Panc1 (cell line): ENCODE results near the gene LIPN. TPM values are rescaled to one million over a fixed set of nuclear protein-coding genes. Genes with fewer than 3 reads are reported as not detected.

Experiments
- ATAC-seq: fragments of 200-7000 bp; cut with Tn5 transposase; 2 replicates; pipeline ENCODE4 v1.9.1; 2020; ENCODE audit warnings: mild to moderate bottlenecking, moderate library complexity
- BruUV-seq: library from RNA; stranded (reverse); fragments of 400-500 nt; replicated peaks from 2 replicates; lab custom pipeline; 2021; lab: Mats Ljungman, UMichigan
- CTCF ChIA-PET: fragments of 300-600 bp; sonication (Branson Sonifier 250); formaldehyde crosslinking; loops from one replicate; lab custom pipeline; 2022; ENCODE audit warnings: antibody characterized with exemption; lab: Charles Lee
- POLR2A ChIA-PET: fragments of 300-600 bp; sonication (Branson Sonifier 250); formaldehyde crosslinking; loops from one replicate; lab custom pipeline; 2022; ENCODE audit warnings: antibody characterized with exemption; lab: Charles Lee
- DNase-seq: peaks from one replicate; pipeline ENCODE4 v3.0.0-alpha.2; 2010; ENCODE audit warnings: low read depth, low spot score
- H3K27ac ChIP-seq: 2 replicates; pipeline ENCODE4 v1.5.1; 2011; ENCODE audit warnings: mild to moderate bottlenecking, low read length, inconsistent platforms
- H3K27me3 ChIP-seq: fragments of 200-500 bp; sonication (Bioruptor generic); 2 replicates; pipeline ENCODE4 v1.6.0; 2014; ENCODE audit warnings: low read length, inconsistent platforms; ENCODE audit not compliant: control insufficient read depth, insufficient read depth
- H3K36me3 ChIP-seq: fragments of 200-500 bp; sonication (Bioruptor generic); 2 replicates; pipeline ENCODE4 v1.5.1; 2014; ENCODE audit warnings: inconsistent platforms, mild to moderate bottlenecking, low read length, moderate library complexity; ENCODE audit not compliant: control insufficient read depth, insufficient read depth
- H3K4me1 ChIP-seq: 2 replicates; pipeline ENCODE4 v1.5.1; 2011; ENCODE audit warnings: inconsistent platforms, mild to moderate bottlenecking, low read length, moderate library complexity; ENCODE audit not compliant: control insufficient read depth, insufficient read depth
- H3K4me3 ChIP-seq, 2 experiments: 2 replicates each; pipeline ENCODE4 v1.5.1; 2011 to 2012; ENCODE audit warnings: low read depth in 2 of 2, low read length in 2 of 2, mild to moderate bottlenecking in 2 of 2, inconsistent platforms in 1 of 2, moderate library complexity in 1 of 2
- H3K9me3 ChIP-seq: fragments of 200-500 bp; sonication (Bioruptor generic); 2 replicates; pipeline ENCODE4 v1.5.1; 2014; ENCODE audit warnings: low read depth, mild to moderate bottlenecking, inconsistent platforms, low read length, moderate library complexity; ENCODE audit not compliant: control insufficient read depth, insufficient read depth
- CTCF ChIP-seq: fragments of 450-650 bp; IDR thresholded peaks from 2 replicates; pipeline ENCODE4 v1.5.1; 2017; ENCODE audit warnings: mild to moderate bottlenecking
- POLR2AphosphoS5 ChIP-seq: IDR thresholded peaks from 2 replicates; pipeline ENCODE4 v1.6.1; 2012; ENCODE audit warnings: mild to moderate bottlenecking, low read depth, low read length, moderate library complexity
- REST ChIP-seq, 2 experiments: IDR thresholded peaks; 2 replicates each; pipeline ENCODE4 v1.6.1; 2011 to 2012; ENCODE audit warnings: low read depth in 2 of 2, control low read depth in 1 of 2, low read length in 1 of 2, mild to moderate bottlenecking in 1 of 2, moderate library complexity in 1 of 2; ENCODE audit not compliant: insufficient read depth in 1 of 2
- SIN3A ChIP-seq: IDR thresholded peaks from 2 replicates; pipeline ENCODE4 v1.6.1; 2012; ENCODE audit warnings: low read depth, mild to moderate bottlenecking, low read length, moderate library complexity, borderline replicate concordance; ENCODE audit not compliant: insufficient read depth
- TCF7L2 ChIP-seq: IDR thresholded peaks from 2 replicates; pipeline ENCODE4 v1.6.1; 2011; ENCODE audit warnings: mild to moderate bottlenecking, low read depth, low read length, inconsistent platforms
- in situ Hi-C: cut with HindIII; loops from 2 replicates; pipeline ENCODE4 v1.10.0; 2016; ENCODE audit warnings: low sequenced_read_pairs, low pct_unique_long_range_greater_than_20kb
- intact Hi-C: fragments of 100-400 bp; cut with micrococcal nuclease; formaldehyde crosslinking; loops from one replicate; pipeline ENCODE4 v1.10.0; 2022; ENCODE audit not compliant: unreplicated experiment
- total RNA-seq: library from RNA; stranded (reverse); gene quantifications from one replicate; pipeline ENCODE4 v1.2.1, GENCODE V29; 2021; ENCODE audit not compliant: unreplicated experiment

The LIPN gene
- total RNA-seq, 1 experiment from 2014 or later: not detected

GRCh38 chr10:88800152-88801125 is 40.6 kb downstream of the LIPN start:
- no peaks in the 10 kb centered on the region for H3K4me1 ChIP-seq
- no peaks in the 10 kb centered on the region for H3K27me3 ChIP-seq
- TF ChIP-seq SIN3A: no peak
- TF ChIP-seq TCF7L2: no peak
- no peak for TF ChIP-seq REST (IDR thresholded peaks at IDR 0.05; ENCODE audit: insufficient read depth in 1 of 2, low read depth in 2 of 2, low read length in 1 of 2)
- TF ChIP-seq CTCF: no peak
- TF ChIP-seq POLR2AphosphoS5: no peak
- in situ Hi-C loops (no loop called here), intact Hi-C loops (no loop called here)
- ChIA-PET CTCF (no interaction called here), POLR2A (no interaction called here)
- H3K4me3 ChIP-seq: no peak overlapping the region
- H3K9me3 ChIP-seq: no peaks in the 10 kb centered on the region
- no peaks in the 10 kb centered on the region for H3K36me3 ChIP-seq
- DNase-seq (no peak), ATAC-seq (no peak)
- no peak overlapping the region for H3K27ac ChIP-seq
- no TSS peak for BruUV-seq

GRCh38 chr10:88802523-88803285 is 42.9 kb downstream of the LIPN start, which contains the start of gene LIPM:
Gene LIPM, plus strand, starts transcription at chr10:88802730. Its CDS starts 167 bp downstream, at chr10:88802897.
- BruUV-seq: no TSS peak
- DNase-seq (no peak), ATAC-seq (no peak)
- CTCF ChIA-PET: no interaction called here
- Histone ChIP-seq H3K36me3 (no peaks in the 10 kb centered on the region), H3K27ac (no peak within 1 kb of the TSS), H3K4me1 (no peaks in the 10 kb centered on the region), H3K9me3 (no peaks in the 10 kb centered on the region), H3K27me3 (no peaks in the 10 kb centered on the region), H3K4me3 (no peak within 1 kb of the TSS)
- in situ Hi-C loops (no loop called here), intact Hi-C loops (no loop called here)
- POLR2A ChIA-PET: interaction anchor here (0.6 kb wide), 1 partner anchor 137 kb away, joined by 11 read pairs; no protein-coding TSS in a partner anchor
- TF ChIP-seq TCF7L2 (no peak), POLR2AphosphoS5 (no peak), SIN3A (no peak), CTCF (no peak), REST (IDR thresholded peaks at IDR 0.05; ENCODE audit: insufficient read depth in 1 of 2, low read depth in 2 of 2, low read length in 1 of 2) (no peak)
